ENCODE measurements around the gene KLC4.
"Not testable (repeated sequence)": the region's sequence is repeated elsewhere in the genome, so short reads cannot be mapped to it uniquely, and the experiment has no call there.

Gene KLC4

DNA sequence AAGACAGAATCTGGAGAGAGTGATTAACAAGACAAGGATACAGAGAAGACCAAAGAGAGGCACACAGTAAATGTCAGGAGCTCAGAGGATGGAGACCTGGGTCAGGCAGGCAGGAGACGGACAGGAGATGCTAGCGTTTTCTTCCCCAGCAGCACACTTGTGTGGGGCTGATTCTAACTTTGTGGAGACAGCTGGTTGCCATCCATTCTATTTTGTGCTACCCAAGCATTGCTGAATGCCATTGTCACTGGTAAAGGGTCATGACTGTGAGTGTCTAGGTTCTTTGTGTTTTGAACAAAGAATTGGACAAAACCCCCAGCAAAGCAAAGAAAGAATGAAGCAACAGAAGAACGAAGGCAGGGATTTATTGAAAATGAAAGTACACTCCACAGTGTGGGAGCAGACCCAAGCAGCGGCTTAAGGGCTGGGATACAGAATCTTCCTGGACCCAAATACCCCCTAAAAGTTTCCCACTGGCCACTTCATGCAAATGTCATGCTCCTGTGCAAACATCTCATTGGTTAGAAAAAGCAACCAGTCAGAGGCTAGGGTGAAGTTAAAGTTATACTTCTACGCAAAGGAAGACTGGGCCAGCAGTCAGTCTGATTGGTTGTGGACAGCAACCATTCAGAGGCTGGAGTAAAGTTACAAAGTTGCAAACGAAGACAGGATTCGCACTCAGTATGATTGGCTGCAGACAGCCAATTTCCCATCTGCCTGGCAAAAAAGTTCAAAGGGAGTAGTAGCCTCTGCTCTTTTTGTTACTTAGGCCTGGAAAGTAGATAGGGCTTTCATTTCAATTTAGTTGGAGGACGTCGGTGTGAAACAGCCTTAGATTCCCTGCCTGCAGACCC lies 34.2 kb downstream of the KLC4 start:
- no peak for DNase-seq (ENCODE audit: low spot score)

DNA sequence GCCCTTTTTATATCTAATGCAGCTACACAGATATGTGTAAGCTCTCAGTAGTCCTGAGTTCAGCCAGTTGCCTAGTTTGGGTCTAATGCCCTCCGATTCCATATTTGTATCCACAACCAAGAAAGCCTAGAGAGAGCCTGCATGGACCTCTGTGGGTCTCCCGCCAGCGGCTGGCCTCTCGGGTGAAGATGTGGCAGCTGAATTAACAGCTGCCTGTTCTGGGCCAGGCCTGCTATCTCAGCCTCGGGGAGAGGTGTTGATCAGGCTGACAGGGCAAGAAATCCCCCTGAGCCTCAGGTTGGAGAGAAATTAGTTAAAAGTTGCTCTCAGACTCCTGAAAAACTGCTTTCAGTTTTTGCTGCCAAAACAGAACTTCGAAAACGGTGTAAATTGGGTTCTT lies 36.5 kb downstream of the KLC4 start:
- peak; percentile 49 for DNase-seq (ENCODE audit: low spot score)

DNA sequence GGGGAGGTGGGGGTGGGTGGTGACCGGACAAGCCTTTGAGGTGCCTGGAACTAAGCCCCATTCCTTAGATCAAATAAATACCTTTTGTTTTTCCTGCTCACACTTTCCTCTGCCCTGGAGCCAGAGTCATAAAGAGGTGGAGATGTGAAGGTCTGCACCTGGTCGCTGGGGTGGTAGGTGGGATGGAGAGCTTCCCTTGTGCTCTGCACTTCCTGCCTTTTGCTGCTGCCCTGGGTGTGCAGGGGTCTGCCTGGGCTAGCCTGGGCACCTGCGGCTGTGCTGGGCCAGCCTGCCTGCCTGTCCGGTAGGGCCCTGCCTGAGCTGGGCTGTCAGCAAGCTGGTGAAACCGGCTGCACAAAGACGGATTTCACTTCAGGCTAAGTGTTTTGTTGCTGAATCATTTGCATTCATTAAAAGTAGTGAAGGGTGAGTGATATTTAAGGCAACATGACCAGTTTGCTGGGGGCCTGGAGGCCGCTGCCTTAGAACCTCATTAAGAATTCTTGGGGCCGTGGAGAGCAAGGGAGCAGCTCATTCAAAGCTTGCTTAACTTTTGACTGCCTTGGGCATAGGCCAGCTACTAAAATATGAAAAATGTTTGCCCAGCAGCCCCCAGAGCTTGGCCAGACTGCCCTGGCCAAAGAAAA lies 37.1 kb downstream of the KLC4 start:
- peak; percentile 70 for DNase-seq (ENCODE audit: low spot score)

DNA sequence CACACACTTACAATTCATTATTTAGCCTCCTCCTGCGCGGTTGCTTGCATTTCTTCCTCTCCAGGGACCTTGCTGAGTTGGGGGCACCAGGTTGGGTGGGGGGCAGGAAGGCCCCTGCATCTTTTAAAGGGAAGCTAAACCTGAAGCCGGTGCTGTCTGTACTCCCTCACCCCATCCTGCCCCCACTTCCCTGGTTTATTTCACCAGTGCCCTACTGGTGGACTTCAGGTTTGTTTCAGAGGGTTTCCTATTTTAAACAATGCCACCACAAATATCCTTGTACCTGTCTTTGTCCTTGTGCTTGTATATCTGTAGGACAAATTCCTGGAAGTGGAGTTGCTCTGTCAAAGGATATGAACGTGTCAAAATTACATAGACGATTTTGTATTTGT lies 37.7 kb downstream of the KLC4 start:
- DNase-seq (ENCODE audit: low spot score) = peak; percentile 35

DNA sequence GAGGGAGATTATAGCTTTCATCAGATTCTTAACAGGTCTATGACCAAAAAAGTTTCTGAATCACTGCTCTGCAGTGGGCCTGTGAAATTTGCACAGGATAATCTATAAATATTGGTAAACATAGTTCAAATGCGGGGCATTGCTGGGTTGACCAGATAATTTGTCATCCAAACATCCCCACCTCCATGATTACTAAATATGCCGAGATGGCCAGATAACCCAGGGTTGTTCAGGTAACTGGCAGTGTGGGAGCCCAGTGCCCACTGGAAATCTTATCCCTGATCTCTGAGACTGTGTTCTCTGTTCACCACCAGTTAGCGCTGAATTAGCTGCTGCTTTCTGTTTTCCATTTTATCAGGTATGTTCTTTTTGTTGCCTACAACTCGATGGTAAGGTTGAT lies 38.1 kb downstream of the KLC4 start:
- DNase-seq (ENCODE audit: low spot score) = no peak

DNA sequence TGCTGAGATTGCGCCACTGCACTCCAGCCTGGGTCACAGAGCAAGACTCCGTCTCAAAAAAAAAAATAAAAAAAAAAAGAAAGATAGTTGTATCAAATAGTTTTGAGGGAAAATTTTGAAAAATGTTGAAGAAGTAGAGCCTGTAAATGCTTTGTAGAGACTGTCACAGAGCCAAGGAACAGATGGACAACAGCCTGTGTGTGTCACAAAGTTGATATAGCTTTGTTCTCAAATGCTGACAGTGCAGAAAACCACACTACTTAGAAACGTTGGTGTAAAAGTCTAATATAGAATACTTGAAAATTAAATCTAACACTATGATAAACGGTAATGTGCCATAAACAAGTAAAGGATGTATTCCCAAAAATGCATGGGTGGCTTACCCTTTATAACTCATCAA lies 42.1 kb downstream of the KLC4 start:
- DNase-seq (ENCODE audit: low spot score) = no peak

DNA sequence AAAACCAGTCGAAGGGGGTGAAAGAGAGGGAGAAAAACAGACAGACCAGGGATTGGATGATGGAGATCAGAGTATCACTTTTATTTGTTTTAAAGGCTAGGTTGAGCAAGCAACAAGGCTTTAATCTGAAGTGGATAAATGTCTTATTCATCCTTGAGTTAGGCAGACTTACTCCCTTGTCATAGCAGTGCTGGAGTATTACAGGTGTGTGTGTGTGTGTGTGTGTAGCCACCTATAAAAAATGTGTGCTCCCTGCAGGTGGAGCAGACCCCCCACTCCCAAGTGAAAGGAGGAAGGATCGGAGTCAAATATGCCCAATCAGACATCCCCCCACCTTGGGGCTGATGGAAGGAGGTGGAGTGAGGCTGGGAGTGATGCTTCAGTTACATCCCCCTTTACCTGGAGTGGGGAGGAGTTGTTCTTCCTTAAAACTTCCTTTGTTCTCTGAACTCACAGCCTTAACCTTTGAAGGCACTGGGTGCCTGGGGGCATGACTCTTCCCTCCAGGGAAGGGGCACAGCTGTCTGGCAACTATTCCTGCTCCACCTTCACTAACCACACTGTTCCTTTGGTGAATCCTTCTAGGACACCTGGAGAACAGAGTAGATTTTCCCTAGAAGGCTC lies 43.9 kb downstream of the KLC4 start:
- DNase-seq (ENCODE audit: low spot score) = no peak

DNA sequence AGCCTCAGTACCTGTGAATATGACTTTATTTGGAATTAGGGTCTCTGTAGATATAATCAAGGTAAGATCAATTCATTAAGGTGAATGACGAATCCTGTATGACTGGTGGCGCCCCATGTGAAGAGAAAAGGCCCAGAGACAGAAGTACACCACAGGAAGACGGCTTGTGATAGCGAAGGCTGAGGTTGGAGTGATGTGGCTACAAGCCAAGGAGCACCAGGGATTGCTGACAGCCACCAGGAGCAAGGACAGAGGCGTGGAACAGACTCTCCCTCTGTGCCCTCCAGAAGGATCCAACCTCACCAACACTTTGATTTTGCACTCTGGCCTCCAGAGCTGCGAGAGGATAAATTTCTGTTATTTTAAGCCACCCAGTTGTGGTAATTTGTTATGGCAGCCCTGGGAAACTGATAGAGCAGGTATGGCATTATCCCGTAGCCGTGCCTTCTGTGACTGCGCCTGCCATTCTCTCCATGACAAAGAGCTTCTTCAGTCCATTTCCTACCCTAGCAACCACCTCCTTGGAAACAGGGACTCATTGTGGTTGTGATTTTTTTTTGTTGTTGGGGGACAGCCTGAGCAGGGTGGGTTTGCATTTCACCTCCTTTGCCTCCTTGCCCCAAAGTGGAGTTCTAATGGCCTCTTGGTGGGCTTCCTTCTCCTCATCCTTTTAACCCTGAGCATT lies 46.2 kb downstream of the KLC4 start:
- DNase-seq (ENCODE audit: low spot score) = no peak

DNA sequence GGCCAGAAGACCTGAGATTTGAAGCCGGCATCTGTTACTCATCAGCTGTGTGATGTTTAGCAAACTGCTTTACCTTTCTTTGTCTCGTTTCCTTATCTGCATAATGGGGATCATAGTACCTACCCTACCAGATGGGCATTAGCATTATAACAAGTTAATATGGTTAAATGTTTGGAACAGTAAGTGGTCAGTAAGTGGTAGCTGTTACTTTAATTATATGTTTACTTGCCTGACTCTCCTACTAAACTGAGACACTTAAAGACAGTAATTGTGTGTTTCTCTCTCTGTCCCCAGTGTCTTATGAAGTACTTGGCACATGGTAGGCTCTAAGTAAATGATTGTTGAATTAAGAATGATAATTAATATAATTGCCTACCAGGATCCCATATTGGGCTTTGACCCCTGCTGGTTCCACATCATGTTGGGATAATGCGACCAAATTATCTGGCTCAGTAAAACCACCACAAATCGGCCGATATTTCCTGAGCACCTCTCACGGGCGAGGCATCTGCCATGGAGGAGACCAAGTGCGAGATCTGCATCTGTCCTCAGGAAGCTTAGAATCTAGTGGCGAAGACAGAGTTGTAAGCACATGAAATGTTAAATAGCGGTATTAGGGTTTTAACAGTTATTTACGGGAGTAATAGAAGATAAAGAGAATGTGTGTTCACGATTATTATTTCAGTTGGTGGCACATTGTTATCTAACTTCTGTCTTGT lies 48.1 kb downstream of the KLC4 start:
- no peak for DNase-seq (ENCODE audit: low spot score)

DNA sequence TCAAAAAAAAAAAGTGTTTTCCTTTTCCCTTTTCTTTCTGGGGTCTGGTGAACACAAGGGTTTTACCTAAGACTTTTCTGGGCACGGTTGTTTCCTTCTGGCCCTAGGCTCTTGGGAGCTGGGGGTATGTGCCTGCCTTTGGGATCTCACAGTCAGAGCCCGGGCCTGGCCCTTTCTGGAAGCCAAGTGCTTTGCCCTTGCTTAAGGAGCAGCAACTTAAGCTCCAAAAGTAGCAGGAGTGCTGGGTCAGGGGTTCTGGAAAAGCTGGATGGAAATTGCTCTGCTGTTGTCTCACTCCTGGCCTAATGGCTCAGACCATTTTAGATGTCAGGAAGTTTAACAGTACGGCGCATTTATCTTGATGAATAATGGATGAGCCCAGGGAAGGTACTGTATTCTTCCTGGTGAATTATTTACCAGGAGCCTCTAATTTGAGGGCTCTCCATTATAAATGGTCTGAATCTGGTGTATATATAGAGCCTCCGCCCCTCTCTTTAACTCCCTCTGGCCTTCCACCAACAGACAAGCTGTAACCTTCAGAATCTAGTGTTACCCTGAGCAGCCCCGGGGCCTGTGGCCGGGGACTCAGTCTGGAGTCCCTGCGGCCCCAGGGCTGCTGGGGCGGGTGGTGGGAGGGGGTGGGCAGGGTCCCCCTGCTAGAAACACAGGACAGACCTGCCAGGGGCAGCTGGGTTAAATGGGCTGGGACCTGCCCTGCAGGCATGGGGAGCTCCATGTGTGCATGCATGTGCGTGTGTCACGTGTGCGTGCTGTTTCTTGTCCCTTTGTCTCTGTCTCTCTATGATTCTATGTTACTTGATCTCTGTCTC lies 54.2 kb downstream of the KLC4 start:
- no peak for DNase-seq (ENCODE audit: low spot score)

DNA sequence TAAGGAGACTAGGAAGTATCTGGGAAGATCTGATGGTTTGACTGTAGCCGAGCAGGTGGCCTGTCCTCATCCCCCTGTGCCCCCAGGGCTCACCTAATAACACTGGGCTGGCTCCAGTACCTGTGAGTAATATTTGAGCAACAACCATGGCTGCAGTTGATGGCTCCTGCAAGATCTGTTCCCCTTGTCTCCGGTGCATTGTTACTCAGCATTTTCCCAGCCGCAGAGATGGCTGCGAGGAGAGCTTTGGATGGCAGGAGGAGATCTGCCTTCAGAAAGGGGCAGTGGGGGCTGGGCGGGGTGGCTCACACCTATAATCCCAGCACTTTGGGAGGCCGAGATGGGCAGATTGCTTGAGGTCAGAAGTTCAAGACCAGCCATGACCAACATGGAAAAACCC lies 55.9 kb downstream of the KLC4 start:
- no peak for DNase-seq (ENCODE audit: low spot score)

DNA sequence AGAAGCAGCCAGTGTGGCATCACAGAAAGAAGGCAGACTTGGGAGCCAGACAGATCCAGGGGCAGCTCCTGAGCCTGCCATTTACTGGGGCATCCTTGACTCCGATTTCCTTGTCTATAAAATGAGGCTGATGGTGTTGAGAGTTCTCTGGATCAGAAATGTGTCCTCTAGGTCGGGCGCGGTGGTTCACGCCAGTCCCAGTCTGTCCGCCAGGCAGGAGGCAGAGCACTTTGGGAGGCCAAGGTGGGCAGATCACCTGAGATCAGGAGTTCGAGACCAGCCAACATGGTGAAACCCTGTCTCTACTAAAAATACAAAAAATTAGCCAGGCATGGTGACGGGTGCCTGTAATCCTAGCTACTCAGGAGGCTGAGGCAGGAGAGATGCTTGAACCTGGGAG lies 58.0 kb downstream of the KLC4 start:
- DNase-seq (ENCODE audit: low spot score) = not testable (repeated sequence)

DNA sequence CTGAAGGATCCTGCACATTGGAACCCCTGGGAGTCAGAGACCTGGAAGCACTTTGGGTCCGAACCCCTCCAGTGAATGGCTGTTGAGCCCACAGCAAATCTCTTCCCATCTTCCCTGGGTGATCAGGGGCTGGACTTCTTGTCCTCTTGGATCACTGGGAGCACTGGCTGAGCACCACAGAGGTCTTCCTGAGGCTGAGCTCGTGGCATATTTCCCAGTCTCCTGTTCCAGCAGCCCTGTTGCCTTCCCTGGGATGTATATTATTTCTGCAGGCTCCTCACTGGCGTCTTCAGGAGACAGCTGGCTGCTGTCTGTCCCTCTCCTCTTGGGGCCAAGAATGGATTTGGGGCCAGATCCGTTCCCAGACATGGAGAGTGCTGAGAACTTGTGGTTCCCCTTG lies 60.1 kb downstream of the KLC4 start:
- DNase-seq (ENCODE audit: low spot score) = no peak

DNA sequence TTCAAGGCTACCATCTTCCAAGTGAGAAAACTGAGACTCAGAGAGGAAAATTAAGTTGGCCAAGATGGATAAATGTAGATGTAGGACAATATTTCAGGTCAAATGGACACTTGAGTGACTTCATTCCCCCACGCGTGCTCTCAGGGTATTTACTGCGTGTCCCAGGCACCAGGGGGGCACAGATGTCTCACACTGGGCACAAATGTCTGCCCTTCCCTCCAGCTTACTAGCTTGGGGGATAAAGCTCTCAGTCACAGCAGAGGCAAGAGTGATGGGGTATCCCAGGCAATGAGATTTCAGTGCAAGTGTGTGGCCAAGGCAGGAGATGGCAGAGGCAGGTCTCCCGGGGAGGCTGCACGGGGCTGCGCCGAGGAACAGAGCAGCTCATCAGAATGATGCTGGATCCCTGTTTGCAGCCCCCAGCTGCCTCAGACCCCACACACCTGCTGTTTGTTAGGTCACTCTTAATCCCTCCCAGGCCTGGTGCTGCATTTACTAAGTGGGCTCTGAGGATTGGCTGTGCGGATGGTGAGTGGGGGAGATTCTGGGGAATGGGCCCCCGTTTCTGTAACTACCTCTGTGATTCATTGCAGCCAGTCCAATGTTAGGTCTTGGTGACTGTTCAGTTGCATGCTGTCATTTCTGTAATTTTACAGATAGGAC lies 60.8 kb downstream of the KLC4 start:
- no peak for DNase-seq (ENCODE audit: low spot score)

DNA sequence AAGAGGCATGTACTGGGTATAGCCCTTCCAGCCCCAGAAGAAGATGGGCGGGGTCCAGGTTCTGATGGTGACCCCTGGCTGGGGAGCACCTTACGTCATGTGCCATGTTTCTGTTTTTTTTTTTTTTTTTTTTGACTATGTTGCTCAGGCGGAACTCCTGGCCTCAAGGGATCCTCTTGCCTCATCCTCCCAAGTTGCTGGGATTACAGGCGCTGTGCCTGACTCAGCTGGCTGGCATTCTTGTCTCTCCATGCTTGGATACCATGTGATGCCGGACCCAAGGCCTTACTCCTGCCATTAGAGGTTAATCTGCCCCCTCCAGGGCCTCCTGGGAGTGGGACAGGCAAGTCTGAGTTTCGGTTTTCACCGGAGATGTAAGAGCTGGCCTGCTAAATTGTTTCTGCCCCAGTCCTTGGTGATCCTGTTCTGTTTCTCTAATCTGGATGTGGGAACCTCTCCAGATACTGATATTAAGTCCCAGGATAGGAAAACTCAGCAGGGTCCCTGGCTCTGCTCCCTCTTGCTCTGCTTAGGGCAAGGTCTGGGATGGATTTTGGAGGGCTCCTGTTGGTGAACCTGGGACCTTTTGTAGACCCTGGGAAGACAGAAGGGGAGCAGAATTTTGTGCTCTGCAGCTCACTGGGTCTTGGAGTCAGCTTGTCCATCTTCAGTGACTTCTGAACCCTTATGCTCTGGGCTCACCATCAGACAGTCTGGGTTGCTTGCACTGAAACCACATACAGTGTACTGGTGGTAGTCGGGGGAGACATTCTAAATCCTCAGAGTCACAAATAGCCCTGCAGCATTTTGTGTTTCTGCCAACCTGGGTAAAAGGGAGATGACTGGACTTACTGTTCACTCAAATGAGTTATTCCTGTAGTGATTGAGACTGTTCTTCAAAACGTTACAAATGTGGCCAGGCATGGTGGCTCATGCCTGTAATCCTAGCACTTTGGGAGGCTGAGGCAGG lies 61.8 kb downstream of the KLC4 start:
- DNase-seq (ENCODE audit: low spot score) = no peak

DNA sequence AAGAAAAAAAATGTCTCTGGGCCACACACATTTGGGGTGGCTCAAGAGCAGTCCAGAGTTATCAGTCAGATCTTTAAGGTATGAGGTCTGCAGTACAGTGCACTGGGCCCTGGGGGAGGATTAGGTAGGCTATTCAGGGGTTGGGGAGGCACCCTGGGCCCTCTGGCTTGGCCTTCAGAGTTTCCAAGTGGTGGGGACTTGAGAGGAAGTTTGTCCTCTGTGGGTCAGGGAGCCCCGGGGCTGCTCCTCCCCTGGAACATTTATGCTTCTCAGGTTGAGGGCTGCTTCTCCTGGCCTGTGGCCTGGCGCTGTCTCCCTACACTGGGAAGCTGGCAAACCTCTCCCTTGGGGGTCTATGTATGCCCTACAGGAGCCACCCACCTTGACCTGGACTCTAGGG lies 62.7 kb downstream of the KLC4 start:
- no peak for DNase-seq (ENCODE audit: low spot score)

DNA sequence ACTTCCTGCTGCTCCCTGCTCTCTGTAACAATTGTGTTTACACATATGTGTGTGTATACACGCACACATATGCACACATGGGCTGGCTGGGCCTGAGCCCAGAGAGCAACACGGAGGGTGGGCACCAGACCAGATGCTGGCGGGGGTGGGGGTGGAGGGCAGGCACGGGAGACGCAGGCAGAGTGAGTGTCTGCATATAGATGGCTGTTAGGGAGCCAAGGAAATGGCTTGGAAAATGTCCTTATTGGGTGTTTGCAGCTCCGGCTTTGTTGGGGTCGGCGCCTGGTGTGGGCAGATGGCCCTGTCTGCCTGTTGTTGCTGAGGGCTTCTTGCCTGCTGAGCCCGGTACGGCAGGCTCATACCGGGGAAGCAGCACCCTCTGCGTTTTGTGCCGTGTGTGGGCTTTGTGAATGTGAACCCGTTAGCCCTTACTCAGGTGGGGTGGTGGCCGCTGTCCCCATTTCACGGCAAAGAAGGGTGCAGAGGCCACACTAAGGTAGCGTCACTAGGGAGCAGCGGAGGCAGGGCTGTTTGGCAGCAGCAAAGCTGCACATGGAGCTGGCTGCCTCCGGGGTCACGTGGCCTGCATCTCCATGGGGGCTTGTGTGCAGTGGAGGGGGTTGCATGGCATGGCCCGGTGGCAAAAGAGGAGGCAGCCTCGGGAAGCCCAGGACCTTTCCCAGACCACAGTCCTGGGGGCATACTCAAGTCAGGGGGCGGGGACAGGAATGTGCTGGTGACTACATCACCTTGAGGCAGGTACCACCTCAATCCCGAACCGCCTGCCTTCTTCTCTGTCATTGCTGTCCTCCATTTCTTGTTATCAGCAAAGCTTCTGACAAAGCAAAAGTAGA lies 64.3 kb downstream of the KLC4 start:
- no peak for DNase-seq (ENCODE audit: low spot score)

DNA sequence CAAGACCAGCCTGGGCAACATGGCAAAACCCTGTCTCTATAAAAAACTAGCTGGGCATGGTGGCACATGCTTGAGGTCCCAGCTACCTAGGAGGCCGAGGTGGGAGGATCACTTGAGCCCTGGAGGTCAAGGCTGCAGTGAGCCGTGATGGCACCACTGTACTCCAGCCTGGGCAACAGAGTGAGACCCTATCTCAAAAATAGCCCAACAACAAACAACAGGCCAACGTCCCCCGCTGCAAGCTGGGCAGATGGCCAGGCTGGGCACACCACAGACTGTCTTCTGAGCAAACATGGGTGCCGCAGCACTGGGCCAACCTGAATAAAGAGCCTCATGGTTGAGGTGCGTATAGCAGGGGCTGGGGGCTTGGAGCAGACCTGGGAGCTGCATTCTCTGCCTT lies 65.0 kb downstream of the KLC4 start:
- no peak for DNase-seq (ENCODE audit: low spot score)

Data from NAMALWA (cell line).